Ovary (tissue), 9 donors: ENCODE data around the gene R3HDM2. TPM values are rescaled to one million over a fixed set of nuclear protein-coding genes. Genes with fewer than 3 reads are reported as not detected.
A peak's percentile ranks its signal among the peaks of the same experiment; 100 is the strongest.

Experiments used
- DNase-seq, 5 donors: peaks; one replicate each; pipeline ENCODE4 v3.0.0-alpha.2; 2019 to 2020
- H3K27ac ChIP-seq, 2 donors: fragments of 200-600 bp; one replicate each; pipeline versions ENCODE4 v1.5.1 to v1.8.0; 2019 to 2022
- H3K27me3 ChIP-seq: fragments of 200-600 bp; one replicate; pipeline ENCODE4 v1.8.0; 2022
- H3K36me3 ChIP-seq: fragments of 200-600 bp; sonication (generic); one replicate; pipeline ENCODE4 v1.5.1; 2019
- H3K4me1 ChIP-seq: one replicate; pipeline ENCODE4 v1.8.1; 2013; ENCODE audit warnings: mild to moderate bottlenecking, moderate library complexity; ENCODE audit not compliant: insufficient read depth
- H3K4me3 ChIP-seq: fragments of 200-600 bp; sonication (generic); one replicate; pipeline ENCODE4 v1.5.1; 2017
- H3K9me3 ChIP-seq, 2 donors: fragments of 200-600 bp in 1 of 2; sonication (generic) in 1 of 2; one replicate each; pipeline versions ENCODE4 v1.5.1 to v1.8.1; 2013 to 2019; ENCODE audit warnings: mild to moderate bottlenecking in 1 of 2, moderate library complexity in 1 of 2
- CTCF ChIP-seq, 3 donors: fragments of 450-650 bp in 2 of 3; fragments of 200-600 bp in 1 of 3; IDR thresholded peaks; one replicate each; pipeline versions ENCODE4 v1.5.1 to v1.8.0; 2016 to 2022; ENCODE audit warnings: antibody characterized with exemption in 3 of 3, mild to moderate bottlenecking in 1 of 3
- EP300 ChIP-seq: sonication (generic); formaldehyde crosslinking; IDR thresholded peaks from one replicate; pipeline ENCODE4 v1.6.1; 2017; ENCODE audit warnings: antibody characterized with exemption
- POLR2A ChIP-seq: fragments of 450-650 bp; IDR thresholded peaks from one replicate; pipeline ENCODE4 v1.6.1; 2017; ENCODE audit warnings: antibody characterized with exemption, mild to moderate bottlenecking, moderate library complexity
- WGBS, 3 donors: extraction: QIAGEN DNeasy Blood & Tissue Kit in 1 of 3; methylation state at CpG; one replicate each; pipeline versions ENCODE4 v1.1.5 to v1.1.7; 2013 to 2017; 5-methylcytosine and 5-hydroxymethylcytosine counted together
- intact Hi-C, 4 donors: fragments of 100-400 bp; cut with DNase I; formaldehyde crosslinking; loops; one replicate each; pipeline versions ENCODE4 v1.11.0 to v1.15.1; 2022 to 2023
- polyA plus RNA-seq, 2 donors: library from polyadenylated mRNA; stranded (reverse); fragments of 200-250 nt in 1 of 2; fragments of 350-450 nt in 1 of 2; fragmentation: Illumina TruSeq in 1 of 2; extraction: RNeasy Lipid Tissue Mini Kit (QIAGEN cat#74804) in 1 of 2; gene quantifications; one replicate each; pipeline ENCODE4 v1.2.3, GENCODE V29; 2013 to 2014
- total RNA-seq, 7 donors: library from RNA; depleted of rRNA in 2 of 7; stranded (reverse); fragments of >200 nt in 2 of 7; fragmentation: NEBNext Ultra II Directional in 3 of 7; extraction: Animal tissue kit (Norgen Biotek cat#: 25700) in 3 of 7; gene quantifications; one replicate each; pipeline versions ENCODE4 v1.1.0 to v1.2.4, GENCODE V29; 2016 to 2023
- donor health status: DM: no; HTN: no; CAD: no; lungs with moderate emphysema.
- donor health status: DM: no; HTN: no; CAD: no.
- donor health status: Bipolar disorder and iron deficiency.
- donor health status: DM: yes; HTN: yes; CAD: no.
- donor health status: DM: no; HTN: no; CAD: no.
- donor health status: DM: yes; HTN: yes; CAD: no.

R3HDM2 gene
- total and polyA plus RNA-seq, 9 donors, result 24.3 to 81.4 (median 65.6) TPM

- no peaks in the 10 kb centered on the region for H3K36me3 ChIP-seq
- peaks cover 2% of the 10 kb centered on the region for H3K27me3 ChIP-seq
- no peak overlapping the region for H3K4me3 ChIP-seq
- no peak for TF ChIP-seq POLR2A
- no peak for TF ChIP-seq CTCF (IDR thresholded peaks at IDR 0.05)
- no peak for TF ChIP-seq EP300
- no peak overlapping the region for H3K27ac ChIP-seq
- intact Hi-C loops, result no loop called here
- no peaks in the 10 kb centered on the region for H3K9me3 ChIP-seq
- DNase-seq, result no peak
- WGBS, 3 donors, result 11 to 15% (median 13%) methylated on average over 18 to 19 of the region's 19 CpGs
- H3K4me1 ChIP-seq, result peaks cover 16% of the 10 kb centered on the region
These were observed 189.9 kb downstream of the R3HDM2 start for GRCh38 chr12:57240926-57241401.

GRCh38 chr12:57240066-57240921 is 190.5 kb downstream of the R3HDM2 start:
- H3K4me1 ChIP-seq, result peaks cover 16% of the 10 kb centered on the region
- peaks cover 2% of the 10 kb centered on the region for H3K27me3 ChIP-seq
- 1% methylated on average over 68 to 72 of the region's 72 CpGs for WGBS, 3 donors
- intact Hi-C loops, result no loop called here
- no peaks in the 10 kb centered on the region for H3K36me3 ChIP-seq
- H3K27ac ChIP-seq, result no peak overlapping the region
- TF ChIP-seq EP300, result no peak
- TF ChIP-seq CTCF (IDR thresholded peaks at IDR 0.05), result peak in 1 of 3 donors; percentile 7
- peak in 1 of 5 donors; percentile 55 for DNase-seq
- no peaks in the 10 kb centered on the region for H3K9me3 ChIP-seq
- H3K4me3 ChIP-seq, result peak overlapping the region; percentile 25

- DNase-seq, result peak in 1 of 5 donors; percentile 24
- intact Hi-C loops, result loop anchor here in 2 of 4 donors (1.0 to 2.0 kb wide), 2 partner anchors 25 to 27 kb away; no protein-coding TSS in a partner anchor
- Histone ChIP-seq H3K9me3 (no peaks in the 10 kb centered on the region), H3K4me3 (peak overlapping the region; percentile 26), H3K36me3 (no peaks in the 10 kb centered on the region), H3K27ac (no peak overlapping the region), H3K4me1 (peaks cover 16% of the 10 kb centered on the region), H3K27me3 (peaks cover 2% of the 10 kb centered on the region)
- TF ChIP-seq EP300 (no peak), POLR2A (no peak), CTCF (IDR thresholded peaks at IDR 0.05) (no peak)
- 1 to 4% (median 3%) methylated on average over 14 of the region's 14 CpGs for WGBS, 3 donors
These were observed 191.2 kb downstream of the R3HDM2 start for GRCh38 chr12:57239587-57240065.

- intact Hi-C loops, result loop anchor here in 2 of 4 donors (1.0 to 2.0 kb wide), 2 partner anchors 25 to 26 kb away; no protein-coding TSS in a partner anchor
- H3K27me3 ChIP-seq, result peaks cover 2% of the 10 kb centered on the region
- TF ChIP-seq EP300, result no peak
- peak; percentile 99 to 100 (median 99) for TF ChIP-seq CTCF (IDR thresholded peaks at IDR 0.05)
- no peak overlapping the region for H3K27ac ChIP-seq
- H3K9me3 ChIP-seq, result no peaks in the 10 kb centered on the region
- no peaks in the 10 kb centered on the region for H3K36me3 ChIP-seq
- peak overlapping the region; percentile 26 for H3K4me3 ChIP-seq
- DNase-seq, result peak; percentile 75 to 92 (median 86)
- H3K4me1 ChIP-seq, result peaks cover 16% of the 10 kb centered on the region
- WGBS, 3 donors, result 2 to 4% (median 2%) methylated on average over 26 to 47 of the region's 47 CpGs
These were observed 191.8 kb downstream of the R3HDM2 start for GRCh38 chr12:57238854-57239554.
